Measurements from ENCODE around the gene PRKCZ.

The PRKCZ gene

DNA sequence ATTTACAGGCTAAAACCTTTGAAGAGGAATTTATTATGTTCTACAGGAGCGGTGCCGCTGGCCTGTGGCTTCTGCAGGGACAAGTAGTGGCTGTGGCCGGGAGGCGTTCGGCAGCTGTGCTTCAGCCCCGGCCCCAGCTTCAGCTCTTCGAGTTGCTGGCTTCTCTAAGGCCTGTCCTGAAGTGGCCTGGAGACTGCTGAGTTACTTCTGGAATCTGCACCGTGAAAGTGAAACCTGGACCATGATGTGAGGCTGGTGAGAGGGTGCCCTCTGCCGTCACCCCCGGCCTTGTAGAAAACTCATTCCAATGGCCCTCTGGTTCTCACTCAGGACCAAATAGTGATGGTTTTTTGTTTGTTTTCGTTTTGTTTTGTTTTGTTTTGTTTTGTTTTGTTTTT is 48.1 kb downstream of the PRKCZ start:
- ATAC-seq (replicated peaks) (no peak), DNase-seq (no peak)
- Mint-ChIP-seq H3K36me3 (peaks cover 23 to 29% of the 10 kb centered on the region in 2 donors), H3K27me3 (no peaks in the 10 kb centered on the region), H3K4me3 (no peak overlapping the region), H3K9me3 (peaks cover 5 to 6% of the 10 kb centered on the region in 2 donors), H3K27ac (no peak overlapping the region), H3K4me1 (peaks cover 20 to 42% of the 10 kb centered on the region in 2 donors)

DNA sequence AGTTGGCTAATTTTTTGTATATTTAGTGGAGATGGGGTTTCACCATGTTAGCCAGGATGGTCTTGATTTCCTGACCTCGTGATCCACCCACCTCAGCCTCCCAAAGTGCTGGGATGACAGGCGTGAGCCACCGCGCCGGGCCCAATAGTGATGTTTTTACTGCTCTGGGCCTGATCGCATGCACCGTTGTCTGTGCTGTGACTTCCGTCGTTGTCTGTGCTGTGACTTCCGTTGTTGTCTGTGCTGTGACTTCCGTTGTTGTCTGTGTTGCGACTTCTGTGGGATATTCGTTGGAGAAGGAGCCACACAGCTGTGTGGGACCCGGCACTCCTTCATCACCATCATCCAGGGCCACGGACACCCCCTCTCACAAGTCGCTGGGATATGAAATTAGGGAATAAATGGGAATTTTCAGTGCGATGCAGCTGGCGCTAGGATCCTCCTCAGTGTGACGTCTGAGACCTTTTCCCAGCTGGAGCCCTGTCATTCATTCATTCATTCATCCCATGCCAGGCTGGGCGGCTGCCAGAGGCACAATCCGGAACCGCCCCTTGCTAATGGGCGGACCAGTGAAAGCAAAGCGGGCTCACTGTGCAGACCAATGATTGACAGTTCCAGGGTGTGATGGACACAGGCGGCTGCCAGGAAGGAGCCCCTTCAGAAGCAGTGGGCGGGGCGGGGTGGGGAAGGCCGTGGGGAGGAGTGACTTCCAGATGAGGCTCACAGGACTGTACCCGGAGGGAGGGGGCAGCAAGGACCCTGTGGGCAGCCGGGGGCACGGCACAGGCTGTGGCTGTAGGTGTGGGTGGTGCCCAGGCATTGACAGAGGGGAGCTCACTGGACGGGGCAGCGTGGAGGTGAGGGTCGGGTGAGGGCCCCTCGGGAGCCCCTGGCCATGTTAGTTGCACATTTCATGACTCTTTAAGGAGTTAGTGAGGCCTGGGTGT is 48.9 kb downstream of the PRKCZ start:
- no peak for ATAC-seq (replicated peaks)
- DNase-seq, result no peak
- H3K27ac Mint-ChIP-seq, result no peak overlapping the region
- no peak overlapping the region for H3K4me3 Mint-ChIP-seq
- peaks cover 20 to 42% of the 10 kb centered on the region in 2 donors for H3K4me1 Mint-ChIP-seq
- peaks cover 5 to 6% of the 10 kb centered on the region in 2 donors for H3K9me3 Mint-ChIP-seq
- peaks cover 24 to 29% of the 10 kb centered on the region in 2 donors for H3K36me3 Mint-ChIP-seq
- no peaks in the 10 kb centered on the region for H3K27me3 Mint-ChIP-seq

DNA sequence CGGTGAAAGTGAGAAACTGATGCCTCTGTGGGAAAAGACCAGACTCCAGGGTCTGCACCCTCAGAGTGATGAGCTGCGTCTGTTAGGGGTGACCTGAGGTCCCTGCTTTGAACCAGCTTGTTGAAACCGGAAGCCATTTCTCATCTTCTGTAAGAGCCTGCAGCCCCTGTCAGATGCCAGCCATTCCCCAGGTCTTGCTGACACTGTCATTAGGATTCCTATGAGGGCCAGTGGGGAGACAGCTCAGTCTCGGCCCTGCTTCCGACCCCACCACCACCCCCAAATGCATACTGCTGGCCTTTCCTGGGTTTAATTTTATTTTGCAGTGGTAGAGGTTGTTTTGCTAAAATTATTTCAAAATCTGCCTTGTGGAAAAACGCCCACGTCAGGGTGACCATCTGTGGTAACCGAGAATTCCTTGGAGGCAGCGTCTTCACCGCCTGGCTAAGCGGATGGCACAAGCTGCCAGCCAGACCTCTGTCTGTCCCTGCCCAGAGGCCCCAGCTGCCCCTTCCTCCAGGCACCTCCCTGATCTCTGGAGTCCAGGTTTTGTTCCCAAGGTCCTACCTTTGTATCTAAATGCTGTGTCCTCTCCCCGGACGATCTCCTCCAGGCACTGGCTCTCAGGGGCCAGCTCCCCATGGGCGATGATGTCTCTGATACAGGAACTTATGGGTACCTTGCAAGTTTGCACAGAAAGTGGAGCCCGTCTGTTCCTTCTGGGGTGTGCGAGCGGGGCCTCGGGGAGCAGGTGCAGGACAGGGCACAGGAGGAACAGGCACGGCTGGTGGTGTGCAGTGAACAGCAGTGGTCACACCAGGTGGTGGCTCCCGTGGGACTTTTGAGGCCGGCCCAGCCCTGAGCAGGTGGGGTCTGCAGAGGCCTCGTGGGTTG is 49.9 kb downstream of the PRKCZ start:
- no peaks in the 10 kb centered on the region for H3K27me3 Mint-ChIP-seq
- peak; percentile 81 to 93 for ATAC-seq (replicated peaks)
- no peak for DNase-seq
- H3K4me1 Mint-ChIP-seq, result peaks cover 20 to 37% of the 10 kb centered on the region in 2 donors
- H3K27ac Mint-ChIP-seq, result peak overlapping the region; percentile 2
- peaks cover 24 to 26% of the 10 kb centered on the region in 2 donors for H3K36me3 Mint-ChIP-seq
- peaks cover 5 to 6% of the 10 kb centered on the region in 2 donors for H3K9me3 Mint-ChIP-seq
- H3K4me3 Mint-ChIP-seq, result peak overlapping the region in 1 of 2 donors; percentile 31

DNA sequence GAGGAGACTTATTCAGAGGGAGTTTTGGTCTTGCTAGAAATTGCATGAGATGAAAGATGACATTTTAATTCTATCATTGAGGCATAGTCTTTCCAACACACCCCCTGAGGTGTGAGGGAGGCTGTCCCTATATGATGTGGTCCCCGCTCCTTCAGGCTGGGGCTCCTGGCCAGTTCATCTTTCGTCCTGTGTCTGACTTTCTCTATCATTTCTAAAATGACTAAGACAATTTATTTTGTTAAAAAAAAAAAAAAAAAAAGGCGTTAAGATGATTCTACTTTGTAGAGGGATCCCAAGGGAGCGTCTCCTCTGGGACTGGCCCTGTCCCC is 50.5 kb downstream of the PRKCZ start:
- H3K4me1 Mint-ChIP-seq, result peaks cover 20 to 34% of the 10 kb centered on the region in 2 donors
- peaks cover 5 to 6% of the 10 kb centered on the region in 2 donors for H3K9me3 Mint-ChIP-seq
- H3K36me3 Mint-ChIP-seq, result peaks cover 24 to 26% of the 10 kb centered on the region in 2 donors
- H3K27me3 Mint-ChIP-seq, result no peaks in the 10 kb centered on the region
- H3K4me3 Mint-ChIP-seq, result peak overlapping the region in 1 of 2 donors; percentile 31
- ATAC-seq (replicated peaks) (peak in 1 of 2 donors; percentile 75), DNase-seq (no peak)
- H3K27ac Mint-ChIP-seq, result peak overlapping the region; percentile 2

DNA sequence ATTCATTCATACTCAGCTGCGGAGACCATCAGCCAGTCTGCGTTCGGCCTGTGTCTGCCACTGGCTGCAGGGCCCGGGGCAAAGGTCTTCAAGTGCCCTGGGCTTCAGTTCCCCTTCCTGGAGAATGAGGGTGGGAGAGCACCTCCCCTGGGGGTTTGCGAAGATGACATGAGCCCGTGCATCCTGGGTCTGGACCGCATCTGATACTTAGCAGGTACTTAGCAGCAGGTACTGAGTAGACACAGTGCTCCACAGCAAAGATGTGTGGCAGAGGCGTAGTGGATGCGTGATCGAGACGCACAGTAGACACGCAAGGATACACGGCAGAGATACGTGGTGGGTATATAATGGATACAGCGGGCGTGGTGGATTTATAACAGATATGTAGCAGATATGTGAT is 51.3 kb downstream of the PRKCZ start:
- Mint-ChIP-seq H3K4me3 (no peak overlapping the region), H3K27me3 (no peaks in the 10 kb centered on the region), H3K4me1 (peaks cover 20 to 34% of the 10 kb centered on the region in 2 donors), H3K36me3 (peaks cover 19 to 20% of the 10 kb centered on the region in 2 donors), H3K9me3 (peaks cover 5 to 6% of the 10 kb centered on the region in 2 donors), H3K27ac (no peak overlapping the region)
- DNase-seq (no peak), ATAC-seq (replicated peaks) (no peak)

DNA sequence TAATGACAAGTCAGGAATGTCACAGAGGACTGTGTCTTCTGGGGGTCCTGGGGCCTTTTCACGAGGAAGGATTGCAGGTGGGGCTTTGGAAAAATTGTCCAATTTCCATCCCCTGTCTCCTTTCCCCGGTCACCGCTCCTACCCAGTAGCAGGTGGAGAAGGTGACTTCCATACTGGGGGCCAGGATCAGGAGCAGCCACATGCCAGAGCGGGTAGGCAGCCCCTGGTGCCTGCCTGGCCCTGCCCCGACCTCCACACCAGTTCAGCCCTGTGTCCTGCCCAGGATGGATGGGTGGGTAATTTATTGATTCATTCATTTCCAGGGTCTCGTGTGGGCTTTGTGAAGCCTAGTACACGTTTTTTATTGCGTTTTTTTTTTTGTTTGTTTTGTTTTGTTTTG is 51.7 kb downstream of the PRKCZ start:
- Mint-ChIP-seq H3K27ac (no peak overlapping the region), H3K27me3 (no peaks in the 10 kb centered on the region), H3K36me3 (peaks cover 22 to 24% of the 10 kb centered on the region in 2 donors)

DNA sequence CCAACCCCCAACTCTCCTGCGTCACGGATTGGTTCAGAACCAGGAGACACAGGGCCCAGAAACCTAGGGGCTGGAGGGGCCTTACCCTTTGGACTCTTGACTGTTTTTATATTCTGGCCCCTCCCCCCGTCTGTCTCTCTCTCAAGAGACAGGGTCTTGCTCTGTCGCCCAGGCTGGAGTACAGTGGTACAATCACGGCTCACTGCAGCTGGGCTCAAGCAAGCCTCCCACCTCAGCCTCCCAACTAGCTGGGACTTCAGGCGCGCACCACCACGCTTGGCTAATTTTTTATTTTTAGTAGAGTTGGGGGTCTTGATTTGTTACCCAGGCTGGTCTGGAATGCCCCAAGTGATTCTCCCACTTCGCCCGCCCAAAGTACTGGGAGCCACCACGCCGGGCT is 52.5 kb downstream of the PRKCZ start:
- peaks cover 3% of the 10 kb centered on the region in 2 donors for H3K9me3 Mint-ChIP-seq
- H3K27ac Mint-ChIP-seq, result no peak overlapping the region
- H3K27me3 Mint-ChIP-seq, result no peaks in the 10 kb centered on the region
- peaks cover 19 to 32% of the 10 kb centered on the region in 2 donors for H3K4me1 Mint-ChIP-seq
- peaks cover 22% of the 10 kb centered on the region in 2 donors for H3K36me3 Mint-ChIP-seq
- no peak for ATAC-seq (replicated peaks)
- no peak for DNase-seq
- no peak overlapping the region for H3K4me3 Mint-ChIP-seq

More for the DNA sequence above, 51.7 kb downstream of the PRKCZ start:
- Mint-ChIP-seq H3K4me1 (peaks cover 20 to 34% of the 10 kb centered on the region in 2 donors), H3K4me3 (no peak overlapping the region), H3K9me3 (peaks cover 5 to 6% of the 10 kb centered on the region in 2 donors)
- ATAC-seq (replicated peaks) (no peak), DNase-seq (no peak)

DNA sequence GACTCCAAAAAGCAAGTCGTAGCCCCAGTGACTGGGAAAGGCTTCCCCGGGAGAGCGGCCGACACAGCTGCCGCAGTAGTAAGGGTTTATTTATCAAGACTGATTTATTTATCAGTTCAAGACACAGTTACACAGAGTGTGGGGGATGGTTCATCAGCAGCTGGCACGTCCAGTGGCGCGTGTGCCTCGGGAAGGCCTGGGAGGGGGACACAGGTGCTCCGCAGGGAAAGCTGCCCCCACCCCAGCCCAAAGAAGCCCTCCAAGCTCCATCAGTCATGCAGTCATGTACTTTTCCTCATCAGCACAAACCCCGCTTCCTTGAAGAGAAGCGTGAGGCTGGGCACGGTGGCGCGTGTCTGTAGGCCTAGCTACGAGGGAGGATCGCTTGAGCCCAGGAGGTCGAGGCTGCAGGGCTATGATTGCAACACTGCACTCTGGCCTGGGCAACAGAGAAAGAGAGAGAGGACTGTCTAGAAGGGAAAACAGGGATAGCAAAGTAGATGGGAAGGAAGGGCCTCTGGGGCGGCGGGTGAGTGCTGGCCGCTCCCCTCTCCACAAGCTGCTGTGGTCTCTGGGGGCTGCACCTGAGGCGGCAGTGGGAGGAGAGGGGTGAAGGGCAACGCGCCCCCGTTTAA is 53.2 kb downstream of the PRKCZ start:
- no peaks in the 10 kb centered on the region for H3K9me3 Mint-ChIP-seq

DNA sequence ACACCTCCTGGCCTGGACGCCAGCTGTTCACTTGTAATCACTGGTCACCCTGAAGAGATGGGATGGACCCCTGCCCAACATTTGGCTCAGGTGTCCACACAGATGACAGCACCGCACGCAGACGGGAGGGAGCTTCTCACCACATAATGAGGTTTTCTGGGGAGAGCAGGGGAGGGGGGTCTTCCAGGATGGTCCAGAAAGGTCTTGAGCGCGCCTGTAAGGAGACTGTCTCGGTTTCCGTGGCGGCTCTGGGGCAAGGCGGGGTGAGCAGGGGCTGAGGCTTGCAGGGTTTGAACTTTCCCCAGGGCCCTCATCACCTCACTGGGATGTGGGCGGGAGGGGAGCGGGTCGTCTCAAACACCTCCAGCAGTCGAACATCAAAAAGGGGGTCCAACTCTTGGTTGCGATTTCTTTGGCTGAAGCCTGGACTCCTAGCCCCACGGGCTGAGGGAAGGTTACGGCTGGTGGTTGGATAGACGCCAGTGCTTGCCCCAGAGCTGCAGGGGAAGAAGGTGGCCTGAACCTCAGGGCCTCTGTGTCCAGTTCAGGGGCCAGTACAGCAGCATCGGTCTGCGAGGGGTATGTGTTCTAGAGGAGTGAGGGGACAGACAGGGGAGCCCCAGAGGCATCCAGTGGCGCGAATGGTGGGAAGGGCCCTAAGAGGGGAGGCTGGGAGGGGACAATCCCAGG is 53.8 kb downstream of the PRKCZ start:
- Mint-ChIP-seq H3K36me3 (peaks cover 11 to 13% of the 10 kb centered on the region in 2 donors), H3K9me3 (no peaks in the 10 kb centered on the region), H3K27ac (peak overlapping the region; percentile 5), H3K4me1 (peaks cover 13 to 25% of the 10 kb centered on the region in 2 donors), H3K4me3 (no peak overlapping the region), H3K27me3 (no peaks in the 10 kb centered on the region)
- DNase-seq (no peak), ATAC-seq (replicated peaks) (no peak)

More for the DNA sequence above, 53.2 kb downstream of the PRKCZ start:
- Mint-ChIP-seq H3K4me3 (no peak overlapping the region), H3K4me1 (peaks cover 16 to 28% of the 10 kb centered on the region in 2 donors), H3K27me3 (no peaks in the 10 kb centered on the region), H3K27ac (no peak overlapping the region), H3K36me3 (peaks cover 15% of the 10 kb centered on the region in 2 donors)
- DNase-seq (no peak), ATAC-seq (replicated peaks) (no peak)

DNA sequence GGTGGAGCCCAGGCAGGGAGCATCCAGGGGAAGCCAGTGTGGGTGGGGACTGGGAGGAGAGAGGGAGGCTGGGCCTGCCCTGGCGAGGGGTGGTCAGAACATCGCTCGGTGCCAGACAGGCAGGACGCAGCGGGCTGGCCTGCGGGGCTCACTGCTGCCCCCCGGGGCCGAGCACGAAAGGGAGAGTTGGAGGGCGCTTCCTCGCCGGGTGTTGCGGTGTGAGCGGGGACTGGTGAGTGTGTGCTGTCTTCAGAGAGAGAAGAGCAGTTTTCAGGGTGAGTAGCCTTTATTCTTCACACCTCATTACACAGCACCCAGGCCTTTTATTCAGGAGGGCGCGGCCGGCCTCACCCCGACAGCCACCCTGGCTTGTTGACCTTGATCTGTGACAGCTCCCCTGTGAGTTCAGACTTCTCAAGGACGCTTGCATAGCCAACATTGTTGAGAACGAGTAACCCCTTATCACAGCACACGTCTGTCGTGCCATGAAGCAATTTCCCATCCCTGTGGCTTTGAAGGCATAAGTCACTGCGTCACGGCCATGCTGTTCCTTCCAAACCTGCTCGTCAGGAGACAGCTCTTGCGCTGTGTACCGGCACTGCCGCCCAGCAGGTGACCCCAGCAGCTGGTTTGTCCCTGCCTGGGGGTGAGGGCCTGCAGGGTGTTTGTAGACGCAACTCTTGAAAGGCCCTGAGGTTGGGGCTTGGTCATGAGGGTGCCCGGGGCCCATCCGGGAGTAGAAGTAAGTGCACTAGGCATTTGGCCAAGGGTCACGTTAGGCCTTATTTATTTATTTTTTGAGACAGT is 54.6 kb downstream of the PRKCZ start:
- DNase-seq, result no peak
- H3K9me3 Mint-ChIP-seq, result no peaks in the 10 kb centered on the region

DNA sequence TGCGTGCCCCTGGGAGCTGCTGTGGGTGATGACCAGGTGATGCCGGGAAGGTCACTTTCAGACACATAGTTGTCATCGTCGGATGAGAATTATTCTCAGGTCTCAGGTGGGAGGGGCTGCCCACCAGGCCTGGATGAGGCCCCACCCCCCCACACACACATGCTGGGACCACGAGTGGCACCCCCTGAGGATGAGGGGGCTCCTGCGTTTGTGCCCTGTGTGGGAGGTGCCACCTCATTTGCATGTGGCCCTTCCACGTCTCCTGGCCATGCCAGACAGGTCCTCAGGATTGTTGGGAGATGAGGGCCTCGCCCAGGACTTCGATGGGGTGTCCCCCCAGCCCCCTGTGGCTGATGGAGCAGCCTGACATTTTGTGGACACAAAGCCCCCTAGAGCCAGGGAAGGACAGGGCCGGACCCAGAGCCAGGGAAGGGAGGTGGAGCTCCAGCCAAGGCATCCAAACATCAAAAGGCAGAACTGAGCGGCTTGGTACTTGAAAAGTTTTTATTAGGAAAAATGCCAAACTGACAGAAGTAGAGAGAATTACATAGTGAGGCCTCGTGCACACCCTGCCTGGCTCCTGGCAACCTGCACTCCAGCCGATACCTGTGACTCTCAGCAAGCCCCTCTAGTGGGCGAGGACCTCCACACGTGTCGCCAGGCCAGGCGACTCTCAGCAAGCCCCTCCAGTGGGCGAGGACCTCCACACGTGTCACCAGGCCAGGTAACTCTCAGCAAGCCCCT is 55.7 kb downstream of the PRKCZ start:
- Mint-ChIP-seq H3K36me3 (peaks cover 11 to 17% of the 10 kb centered on the region in 2 donors), H3K4me1 (peaks cover 9 to 11% of the 10 kb centered on the region in 2 donors), H3K4me3 (no peak overlapping the region), H3K27ac (no peak overlapping the region), H3K27me3 (no peaks in the 10 kb centered on the region), H3K9me3 (no peaks in the 10 kb centered on the region)
- DNase-seq (no peak), ATAC-seq (replicated peaks) (no peak)

More for the DNA sequence above, 54.6 kb downstream of the PRKCZ start:
- peaks cover 11 to 17% of the 10 kb centered on the region in 2 donors for H3K36me3 Mint-ChIP-seq
- no peak overlapping the region for H3K4me3 Mint-ChIP-seq
- no peak overlapping the region for H3K27ac Mint-ChIP-seq
- H3K27me3 Mint-ChIP-seq, result no peaks in the 10 kb centered on the region
- ATAC-seq (replicated peaks), result no peak
- H3K4me1 Mint-ChIP-seq, result peaks cover 13 to 19% of the 10 kb centered on the region in 2 donors

DNA sequence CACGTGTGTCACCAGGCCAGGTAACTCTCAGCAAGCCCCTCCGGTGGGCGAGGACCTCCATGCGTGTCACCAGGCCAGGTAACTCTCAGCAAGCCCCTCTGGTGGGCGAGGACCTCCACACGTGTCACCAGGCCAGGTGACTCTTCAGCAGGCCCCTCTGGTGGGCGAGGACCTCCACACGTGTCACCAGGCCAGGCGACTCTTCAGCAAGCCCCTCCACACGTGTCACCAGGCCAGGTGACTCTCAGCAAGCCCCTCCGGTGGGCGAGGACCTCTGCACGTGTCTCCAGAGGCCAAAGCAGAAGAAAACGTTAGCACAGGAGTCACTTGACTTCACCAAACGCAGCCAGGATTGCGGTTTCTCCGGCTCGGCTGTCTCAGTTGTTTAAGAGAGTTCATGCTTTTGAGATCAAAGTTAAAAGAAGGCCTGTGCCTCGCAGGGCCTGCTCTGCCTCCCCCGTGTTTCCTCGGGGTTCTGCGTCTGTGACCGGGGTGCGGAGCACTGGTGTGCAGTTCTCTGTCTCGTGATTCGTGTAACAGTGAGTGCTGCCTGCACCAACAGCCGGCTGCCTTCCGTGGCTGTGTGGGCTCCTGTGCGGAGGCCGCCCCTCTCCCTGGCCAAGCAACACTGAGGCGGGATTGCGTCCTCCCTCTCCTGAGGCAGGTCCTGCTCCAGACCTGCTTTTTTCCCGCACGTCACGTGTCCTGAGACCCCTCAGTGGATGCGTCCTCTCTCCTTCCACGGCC is 56.6 kb downstream of the PRKCZ start:
- ATAC-seq (replicated peaks) (no peak), DNase-seq (no peak)
- Mint-ChIP-seq H3K4me1 (peaks cover 5 to 12% of the 10 kb centered on the region in 2 donors), H3K36me3 (peaks cover 5 to 17% of the 10 kb centered on the region in 2 donors), H3K27ac (peak overlapping the region; percentile 71), H3K27me3 (no peaks in the 10 kb centered on the region), H3K4me3 (no peak overlapping the region), H3K9me3 (no peaks in the 10 kb centered on the region)
